Measurements from ENCODE around the gene STRN3. TPM values are rescaled to one million over a fixed set of nuclear protein-coding genes. Genes with fewer than 3 reads are reported as not detected.

Gene STRN3
- total and polyA plus RNA-seq, 10 of the 15 experiments (the other 5 are each of a cell fraction or from before 2014, with no cell fraction given): 7.8 to 27.9 (median 14.1) TPM

- CTCF ChIA-PET: no interaction called here
- H3K36me3 ChIP-seq (ENCODE audit: control insufficient read depth in 2 of 2, insufficient read depth in 2 of 2, low read length in 1 of 2): no peaks in the 10 kb centered on the region
- intact Hi-C loops (cut with micrococcal nuclease; ENCODE audit: unreplicated experiment): no loop called here
- POLR2A ChIA-PET: interaction anchor here (0.5 kb wide), 1 partner anchor 94 kb away, joined by 4 read pairs; no protein-coding TSS in a partner anchor
- SMC1A ChIA-PET (ENCODE audit: uncharacterized antibody, unreplicated experiment): no interaction called here
- no peaks in the 10 kb centered on the region for H3K9me3 ChIP-seq (replicated peaks; ENCODE audit: control insufficient read depth, insufficient read depth, low read length)
- H3K9ac ChIP-seq (ENCODE audit: control insufficient read depth, insufficient read depth, low read length): no peak overlapping the region
- no peak for TF ChIP-seq TCF3 (IDR thresholded peaks at IDR 0.05; ENCODE audit: borderline replicate concordance, insufficient read depth, low read depth, low read length)
- TF ChIP-seq MEF2B (IDR thresholded peaks at IDR 0.05; ENCODE audit: partially characterized antibody, poor library complexity, severe bottlenecking): no peak
- TF ChIP-seq CHD4 (IDR thresholded peaks at IDR 0.05): no peak
- no peak for TF ChIP-seq LARP7 (IDR thresholded peaks at IDR 0.05)
- TF ChIP-seq POU2F2 (IDR thresholded peaks at IDR 0.05; ENCODE audit: borderline replicate concordance, low read depth, low read length): no peak
- peak; percentile 55; the same call in 1 of the 2 replicates for TF ChIP-seq JUNB (IDR thresholded peaks at IDR 0.05)
- TF ChIP-seq ETV6 (conservative IDR thresholded peaks at IDR 0.05 in 1 of 2, IDR thresholded peaks at IDR 0.05 in 1 of 2; ENCODE audit: borderline replicate concordance in 1 of 2, low read depth in 1 of 2): no peak
- no peak for TF ChIP-seq POLR2A (IDR thresholded peaks at IDR 0.05; ENCODE audit: low read depth, low read length)
- no peak for TF ChIP-seq BCL11A (IDR thresholded peaks at IDR 0.05; ENCODE audit: low read depth, low read length)
- TF ChIP-seq SREBF1 (IDR thresholded peaks at IDR 0.05; ENCODE audit: low read length): no peak
- TF ChIP-seq SUZ12 (IDR thresholded peaks at IDR 0.05; ENCODE audit: unreplicated experiment): no peak
- peak; percentile 46; the same call in 1 of the 2 replicates for TF ChIP-seq SPI1 (IDR thresholded peaks at IDR 0.05; ENCODE audit: borderline replicate concordance, insufficient read depth, low read depth, low read length)
- TF ChIP-seq RUNX3 (IDR thresholded peaks at IDR 0.05; ENCODE audit: low read length): peak; percentile 20; the same call in 1 of the 2 replicates
- TF ChIP-seq EED (IDR thresholded peaks at IDR 0.05; ENCODE audit: low read depth): no peak
- H3K27ac ChIP-seq (ENCODE audit: control insufficient read depth, insufficient read depth): no peak overlapping the region
- DNase-seq (ENCODE audit: low read depth, low spot score) (no peak), ATAC-seq (peak; percentile 50), FAIRE-seq (no peak)
- H3K4me2 ChIP-seq (ENCODE audit: control insufficient read depth, insufficient read depth): no peak overlapping the region
- H3K4me3 ChIP-seq: no peak overlapping the region
- no peaks in the 10 kb centered on the region for H3K27me3 ChIP-seq (replicated peaks in 1 of 2; ENCODE audit: control insufficient read depth in 2 of 2, insufficient read depth in 2 of 2, low read length in 1 of 2)
- no peaks in the 10 kb centered on the region for H3K79me2 ChIP-seq (ENCODE audit: control insufficient read depth, insufficient read depth, low read length)
- RAD21 ChIA-PET (ENCODE audit: unreplicated experiment): no interaction called here
- WGBS (ENCODE audit: insufficient coverage, insufficient replicate concordance, low lambda C conversion rate, missing lambda C conversion rate): 86% methylated on average over 6 of the region's 6 CpGs
- no peaks in the 10 kb centered on the region for H4K20me1 ChIP-seq (ENCODE audit: control insufficient read depth, insufficient read depth)
- no peak overlapping the region for H2AFZ ChIP-seq (ENCODE audit: control insufficient read depth, low read depth, low read length)
- H3K4me1 ChIP-seq (ENCODE audit: control insufficient read depth, insufficient read depth, low read length): no peaks in the 10 kb centered on the region
- in situ Hi-C loops (cut with MboI): no loop called here
- no TSS peak for BruUV-seq (replicated peaks)
These were observed 142.5 kb downstream of the STRN3 start for GRCh38 chr14:30883508-30884294.
